GM12891 (cell line): Measurements from ENCODE around the gene AFF3.

Experiments
- DNase-seq: peaks from one replicate; pipeline ENCODE4 v3.0.0; 2011; ENCODE audit warnings: low spot score; ENCODE audit not compliant: insufficient read length
- FAIRE-seq: peaks from 2 replicates; lab custom pipeline; 2011; peaks lifted over from hg19 to GRCh38; lab: Jason Lieb, UNC
- PAX5 ChIP-seq: IDR thresholded peaks from 2 replicates; pipeline ENCODE4 v1.6.1; 2011; ENCODE audit warnings: low read length, moderate library complexity, mild to moderate bottlenecking; ENCODE audit not compliant: insufficient read depth, severe bottlenecking
- POLR2A ChIP-seq: IDR thresholded peaks from 2 replicates; pipeline ENCODE4 v1.6.1; 2011; ENCODE audit warnings: low read depth, low read length, control low read depth
- POLR2AphosphoS5 ChIP-seq: IDR thresholded peaks from 2 replicates; pipeline ENCODE4 v1.6.1; 2011; ENCODE audit warnings: low read depth, low read length, control low read depth
- POU2F2 ChIP-seq: IDR thresholded peaks from 2 replicates; pipeline ENCODE4 v1.6.1; 2011; ENCODE audit warnings: low read depth, mild to moderate bottlenecking, control low read depth, low read length, moderate library complexity
- SPI1 ChIP-seq: IDR thresholded peaks from 2 replicates; pipeline ENCODE4 v1.6.1; 2011; ENCODE audit warnings: low read depth, low read length, control low read depth
- TAF1 ChIP-seq: IDR thresholded peaks from 2 replicates; pipeline ENCODE4 v1.6.1; 2011; ENCODE audit warnings: low read depth, low read length, control low read depth

Gene AFF3

GRCh38 chr2:100054426-100054825, 88.0 kb downstream of the AFF3 start:
- DNase-seq (no peak), FAIRE-seq (no peak)
- TF ChIP-seq TAF1, result no peak
- TF ChIP-seq POLR2A, result no peak
- TF ChIP-seq SPI1, result no peak
- TF ChIP-seq PAX5, result no peak
- no peak for TF ChIP-seq POU2F2
- no peak for TF ChIP-seq POLR2AphosphoS5

GRCh38 chr2:100053087-100053885, 89.1 kb downstream of the AFF3 start:
- DNase-seq (no peak), FAIRE-seq (no peak)
- no peak for TF ChIP-seq TAF1
- no peak for TF ChIP-seq PAX5
- TF ChIP-seq SPI1, result no peak
- no peak for TF ChIP-seq POLR2AphosphoS5
- TF ChIP-seq POLR2A, result no peak
- TF ChIP-seq POU2F2, result no peak

GRCh38 chr2:100052650-100053049, 89.7 kb downstream of the AFF3 start:
- FAIRE-seq (no peak), DNase-seq (no peak)
- TF ChIP-seq TAF1 (no peak), PAX5 (no peak), POLR2AphosphoS5 (no peak), SPI1 (no peak), POLR2A (no peak), POU2F2 (no peak)

- DNase-seq (no peak), FAIRE-seq (no peak)
- TF ChIP-seq SPI1 (no peak), POLR2AphosphoS5 (no peak), TAF1 (no peak), PAX5 (no peak), POLR2A (no peak), POU2F2 (no peak)
Observed at GRCh38 chr2:100051253-100051652, 91.1 kb downstream of the AFF3 start.

- no peak for FAIRE-seq
- no peak for TF ChIP-seq POLR2AphosphoS5
- no peak for TF ChIP-seq POLR2A
- no peak for TF ChIP-seq TAF1
- TF ChIP-seq SPI1, result no peak
- no peak for TF ChIP-seq POU2F2
- TF ChIP-seq PAX5, result no peak
Observed at GRCh38 chr2:100050685-100051084, 91.7 kb downstream of the AFF3 start.

GRCh38 chr2:100046961-100047947, 95.1 kb downstream of the AFF3 start:
- FAIRE-seq, result no peak
- TF ChIP-seq SPI1 (no peak), PAX5 (no peak), POLR2AphosphoS5 (no peak), POLR2A (no peak), POU2F2 (no peak), TAF1 (no peak)
- DNase-seq, result no peak

More at GRCh38 chr2:100050685-100051084, 91.7 kb downstream of the AFF3 start:
- DNase-seq, result no peak

GRCh38 chr2:100045000-100045399, 97.4 kb downstream of the AFF3 start:
- no peak for TF ChIP-seq SPI1
- TF ChIP-seq POU2F2, result no peak
- no peak for TF ChIP-seq PAX5
- TF ChIP-seq POLR2AphosphoS5, result no peak
- TF ChIP-seq POLR2A, result no peak
- TF ChIP-seq TAF1, result no peak
- FAIRE-seq, result no peak
- DNase-seq, result no peak

GRCh38 chr2:100043891-100044255, 98.5 kb downstream of the AFF3 start:
- no peak for FAIRE-seq
- no peak for TF ChIP-seq SPI1
- DNase-seq, result no peak

- TF ChIP-seq POU2F2 (no peak), PAX5 (no peak), POLR2AphosphoS5 (no peak), TAF1 (no peak), POLR2A (no peak), SPI1 (no peak)
- no peak for DNase-seq
- no peak for FAIRE-seq
Observed at GRCh38 chr2:100043081-100043890, 99.1 kb downstream of the AFF3 start.
